ENCODE measurements around the gene CTPS1. TPM values are rescaled to one million over a fixed set of nuclear protein-coding genes. Genes with fewer than 3 reads are reported as not detected.

CTPS1 gene
- total RNA-seq, 1 donor from 2014 or later = 21.7 TPM

DNA sequence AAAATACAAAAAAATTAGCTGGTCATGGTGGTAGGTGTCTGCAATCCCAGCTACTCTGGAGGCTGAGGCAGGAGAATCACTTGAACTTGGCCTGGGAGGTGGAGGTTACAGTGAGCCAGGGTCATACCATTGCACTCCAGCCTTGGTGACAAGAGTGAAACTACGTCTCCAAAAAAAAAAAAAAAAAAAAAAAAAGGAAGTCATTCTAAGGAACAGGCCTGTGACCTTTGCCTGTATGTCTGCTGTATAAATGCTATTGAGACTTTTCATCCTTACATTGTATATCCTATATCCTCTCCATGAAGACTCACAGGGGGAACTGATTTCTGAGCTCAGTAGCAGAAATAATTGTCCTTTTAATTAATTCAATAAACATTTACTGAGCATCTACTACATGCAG, 7.5 kb upstream of the CTPS1 start:
- Histone ChIP-seq H3K27ac (no peak overlapping the region), H3K36me3 (no peaks in the 10 kb centered on the region), H3K4me1 (no peaks in the 10 kb centered on the region), H3K9me3 (no peaks in the 10 kb centered on the region), H3K4me3 (no peak overlapping the region), H3K27me3 (no peaks in the 10 kb centered on the region)
- TF ChIP-seq, protein P1, sequence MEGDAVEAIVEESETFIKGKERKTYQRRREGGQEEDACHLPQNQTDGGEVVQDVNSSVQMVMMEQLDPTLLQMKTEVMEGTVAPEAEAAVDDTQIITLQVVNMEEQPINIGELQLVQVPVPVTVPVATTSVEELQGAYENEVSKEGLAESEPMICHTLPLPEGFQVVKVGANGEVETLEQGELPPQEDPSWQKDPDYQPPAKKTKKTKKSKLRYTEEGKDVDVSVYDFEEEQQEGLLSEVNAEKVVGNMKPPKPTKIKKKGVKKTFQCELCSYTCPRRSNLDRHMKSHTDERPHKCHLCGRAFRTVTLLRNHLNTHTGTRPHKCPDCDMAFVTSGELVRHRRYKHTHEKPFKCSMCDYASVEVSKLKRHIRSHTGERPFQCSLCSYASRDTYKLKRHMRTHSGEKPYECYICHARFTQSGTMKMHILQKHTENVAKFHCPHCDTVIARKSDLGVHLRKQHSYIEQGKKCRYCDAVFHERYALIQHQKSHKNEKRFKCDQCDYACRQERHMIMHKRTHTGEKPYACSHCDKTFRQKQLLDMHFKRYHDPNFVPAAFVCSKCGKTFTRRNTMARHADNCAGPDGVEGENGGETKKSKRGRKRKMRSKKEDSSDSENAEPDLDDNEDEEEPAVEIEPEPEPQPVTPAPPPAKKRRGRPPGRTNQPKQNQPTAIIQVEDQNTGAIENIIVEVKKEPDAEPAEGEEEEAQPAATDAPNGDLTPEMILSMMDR (IDR thresholded peaks at IDR 0.05) = no peak
- DNase-seq (no peak), ATAC-seq (peak; percentile 20)
- intact Hi-C loops (cut with DNase I) = no loop called here

DNA sequence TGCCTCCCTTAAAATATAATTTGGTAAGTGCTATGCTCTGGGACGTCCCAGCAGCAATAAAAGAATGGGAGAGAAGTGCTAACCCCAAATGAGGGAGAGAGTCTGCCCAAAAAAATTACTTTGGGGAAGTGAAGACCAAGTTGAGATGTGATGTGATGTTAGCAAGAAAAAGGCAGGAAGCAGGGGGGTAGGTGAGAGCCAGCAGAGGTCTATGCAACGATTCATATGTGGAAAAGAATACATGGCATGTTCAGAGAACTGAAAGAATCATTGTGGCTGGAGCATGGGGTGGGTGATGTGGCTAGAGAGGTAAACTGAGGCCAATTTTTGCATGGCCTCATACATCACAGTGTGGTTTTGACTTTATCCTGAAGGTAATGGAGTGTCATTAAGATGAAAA, 5.6 kb upstream of the CTPS1 start:
- no peak overlapping the region for H3K4me3 ChIP-seq
- peaks cover 1% of the 10 kb centered on the region for H3K4me1 ChIP-seq
- no peaks in the 10 kb centered on the region for H3K36me3 ChIP-seq
- DNase-seq (no peak), ATAC-seq (no peak)
- no peak overlapping the region for H3K27ac ChIP-seq
- no peaks in the 10 kb centered on the region for H3K27me3 ChIP-seq
- intact Hi-C loops (cut with DNase I) = no loop called here
- TF ChIP-seq, protein P1 (IDR thresholded peaks at IDR 0.05) = no peak
- no peaks in the 10 kb centered on the region for H3K9me3 ChIP-seq

DNA sequence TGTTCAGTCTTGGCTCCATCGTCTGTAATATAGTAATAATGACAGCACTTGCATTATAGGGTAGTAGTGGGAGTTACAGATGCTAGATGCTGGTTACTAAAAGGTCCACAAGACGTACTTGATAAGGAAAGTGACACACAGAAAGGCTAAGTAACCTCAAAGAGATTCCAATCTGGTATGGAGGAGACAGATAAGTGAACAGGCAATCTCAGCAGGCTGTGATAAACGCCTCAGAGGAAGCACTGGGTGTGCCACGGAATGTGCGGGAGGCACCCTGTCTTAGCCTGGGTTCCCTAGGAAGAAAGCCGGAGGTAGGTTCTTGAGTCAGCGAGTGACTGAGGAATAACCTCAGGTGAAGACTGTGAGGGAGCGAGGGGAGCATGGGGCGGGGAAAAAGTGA, 4.6 kb upstream of the CTPS1 start:
- DNase-seq = no peak
- intact Hi-C loops (cut with DNase I) = no loop called here
- no peak for ATAC-seq
- Histone ChIP-seq H3K27me3 (no peaks in the 10 kb centered on the region), H3K4me3 (no peak overlapping the region), H3K36me3 (no peaks in the 10 kb centered on the region), H3K9me3 (no peaks in the 10 kb centered on the region), H3K27ac (no peak overlapping the region), H3K4me1 (peaks cover 4% of the 10 kb centered on the region)
- TF ChIP-seq, protein P1 (IDR thresholded peaks at IDR 0.05) = no peak

DNA sequence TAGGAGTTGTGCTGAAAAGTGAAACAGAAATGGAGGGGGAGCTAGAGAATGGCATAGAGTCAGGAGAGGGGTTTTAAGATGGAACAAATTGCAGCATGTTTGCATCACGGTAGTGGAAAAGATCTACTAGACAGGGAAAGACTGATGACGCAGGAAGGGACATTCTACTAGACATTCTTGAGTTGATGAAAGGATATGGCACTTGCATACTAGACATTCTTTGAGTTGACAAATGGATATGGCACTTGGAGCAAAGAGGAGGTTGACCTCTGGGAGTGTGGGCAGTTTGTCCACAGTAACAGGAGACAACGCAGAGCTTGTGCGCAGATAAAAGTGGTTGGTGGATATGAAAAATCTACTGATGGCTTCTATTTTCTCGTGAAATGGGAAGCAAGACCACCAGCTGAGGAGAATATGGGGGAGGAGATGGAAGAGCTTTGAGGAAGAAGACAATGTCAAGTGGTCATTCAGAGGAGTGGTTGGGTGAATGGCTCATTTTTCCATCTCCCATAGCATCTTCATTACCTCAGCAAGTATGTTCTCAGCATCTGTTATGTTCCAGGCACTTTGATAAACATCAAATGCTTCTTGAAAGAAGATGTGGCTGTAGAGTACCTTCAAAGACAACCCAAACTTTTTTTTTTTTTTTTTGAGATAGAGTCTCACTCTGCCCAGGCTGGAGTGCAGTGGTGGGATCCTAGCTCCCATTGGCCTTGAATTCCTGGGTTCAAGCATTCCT, 2.4 kb upstream of the CTPS1 start:
- DNase-seq (no peak), ATAC-seq (no peak)
- no peak overlapping the region for H3K27ac ChIP-seq
- no peak overlapping the region for H3K4me3 ChIP-seq
- peaks cover 23% of the 10 kb centered on the region for H3K4me1 ChIP-seq
- no peaks in the 10 kb centered on the region for H3K27me3 ChIP-seq
- intact Hi-C loops (cut with DNase I) = no loop called here
- no peaks in the 10 kb centered on the region for H3K36me3 ChIP-seq
- TF ChIP-seq, protein P1 (IDR thresholded peaks at IDR 0.05) = no peak
- H3K9me3 ChIP-seq = no peaks in the 10 kb centered on the region

DNA sequence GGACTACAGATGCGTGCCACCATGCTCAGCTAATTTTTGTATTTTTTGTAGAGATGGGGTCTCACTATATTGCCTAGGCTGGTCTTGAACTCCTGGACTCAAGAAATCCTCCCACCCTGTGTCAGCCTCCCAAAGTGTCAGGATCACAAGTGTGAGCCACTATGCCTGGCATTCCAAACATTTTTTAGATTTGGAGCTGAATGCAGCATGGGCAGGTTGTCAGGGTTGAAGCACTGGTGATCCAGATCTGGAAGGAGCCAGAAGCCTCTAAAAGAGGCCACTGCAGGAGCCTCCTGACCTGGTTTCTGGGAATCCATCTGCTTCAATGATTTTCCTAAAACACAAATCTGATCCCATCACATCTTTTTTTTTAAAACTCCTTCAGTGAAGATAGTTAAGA, 1.8 kb upstream of the CTPS1 start:
- H3K4me1 ChIP-seq = peaks cover 29% of the 10 kb centered on the region
- no peak for ATAC-seq
- H3K9me3 ChIP-seq = no peaks in the 10 kb centered on the region
- H3K27ac ChIP-seq = no peak overlapping the region
- TF ChIP-seq, protein P1 (IDR thresholded peaks at IDR 0.05) = no peak
- H3K4me3 ChIP-seq = no peak overlapping the region
- H3K27me3 ChIP-seq = no peaks in the 10 kb centered on the region
- no peak for DNase-seq
- no peaks in the 10 kb centered on the region for H3K36me3 ChIP-seq
- intact Hi-C loops (cut with DNase I) = no loop called here

DNA sequence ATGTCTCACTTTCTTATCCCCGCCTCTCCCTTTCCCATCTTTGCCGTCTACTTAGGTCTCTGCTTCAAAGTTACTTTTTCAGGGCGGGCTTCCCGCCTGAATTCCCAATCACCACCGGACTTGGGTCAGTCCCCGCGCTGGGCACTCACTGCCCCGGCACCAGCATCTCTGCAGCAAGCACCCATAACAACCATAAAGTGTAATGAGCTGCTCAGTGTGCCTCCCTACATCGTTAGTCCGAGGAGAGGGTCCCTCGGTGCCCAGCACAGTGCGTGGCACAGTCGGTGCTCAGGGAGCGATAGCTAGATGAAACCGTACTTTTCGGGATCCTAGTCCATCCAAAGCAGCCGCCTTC, 633 bp upstream of the CTPS1 start:
- Histone ChIP-seq H3K36me3 (no peaks in the 10 kb centered on the region), H3K4me3 (peak overlapping the region; percentile 66), H3K4me1 (peaks cover 32% of the 10 kb centered on the region), H3K9me3 (no peaks in the 10 kb centered on the region), H3K27ac (peak overlapping the region; percentile 88), H3K27me3 (no peaks in the 10 kb centered on the region)
- TF ChIP-seq, protein P1 (IDR thresholded peaks at IDR 0.05) = no peak
- DNase-seq = no peak
- no peak for ATAC-seq
- intact Hi-C loops (cut with DNase I) = no loop called here
